RWPE1 (cell line): ENCODE data around the gene OSM.

Experiments used
- CTCF ChIA-PET: fragments of 350-600 bp; sonication (Branson Sonifier 250); formaldehyde crosslinking; extraction: SDS; loops from one replicate; lab custom pipeline; 2021; lab: Yijun Ruan, JAX
- POLR2A ChIA-PET: fragments of 400-600 bp; formaldehyde crosslinking; extraction: SDS; loops from one replicate; lab custom pipeline; 2020; ENCODE audit warnings: antibody characterized with exemption; ENCODE audit not compliant: low non-redundant PET; lab: Yijun Ruan, JAX
- DNase-seq: peaks from one replicate; pipeline ENCODE4 v3.0.0; 2012; ENCODE audit warnings: low spot score
- H3K27ac ChIP-seq: fragments of 450-650 bp; 2 replicates; pipeline ENCODE4 v1.5.1; 2017
- TF ChIP-seq, protein P1 (sequence below): fragments of 450-650 bp; conservative IDR thresholded peaks from 2 replicates; pipeline ENCODE4 v1.5.1; 2017; ENCODE audit warnings: low read depth, mild to moderate bottlenecking

Gene OSM

DNA sequence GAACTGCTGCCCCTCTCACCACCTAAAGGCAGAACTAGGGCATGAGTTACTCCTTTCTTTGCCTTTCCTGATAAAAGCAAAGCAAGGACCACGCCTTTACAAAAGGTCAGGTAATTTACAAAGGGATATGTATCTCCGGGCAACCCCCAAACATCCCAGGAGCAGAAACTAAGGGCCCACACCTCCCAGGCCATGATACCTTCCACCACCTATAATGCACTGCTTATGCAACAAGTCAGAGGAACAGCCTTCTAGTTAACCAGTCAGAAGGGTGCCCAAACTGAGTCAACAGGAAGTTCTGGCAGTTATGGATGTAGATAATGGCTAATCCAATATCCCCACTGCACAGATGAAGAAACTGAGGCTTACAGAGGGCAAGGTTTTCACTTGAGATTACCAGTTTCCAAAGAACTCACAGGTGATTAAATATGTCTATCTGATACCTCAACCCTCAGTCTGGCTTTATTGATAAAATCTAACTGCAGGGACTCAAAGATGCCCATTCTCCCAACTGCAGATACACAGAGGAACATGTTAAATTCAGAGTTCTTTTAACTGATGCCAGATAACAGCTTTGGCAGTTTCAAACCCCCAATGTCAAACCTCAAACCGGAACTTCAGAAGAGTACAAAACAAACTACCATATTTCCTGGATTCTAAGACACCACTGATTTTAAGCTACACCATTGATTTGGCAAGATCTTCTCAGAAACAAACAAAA is 39.4 kb upstream of the OSM start:
- TF ChIP-seq, protein P1, sequence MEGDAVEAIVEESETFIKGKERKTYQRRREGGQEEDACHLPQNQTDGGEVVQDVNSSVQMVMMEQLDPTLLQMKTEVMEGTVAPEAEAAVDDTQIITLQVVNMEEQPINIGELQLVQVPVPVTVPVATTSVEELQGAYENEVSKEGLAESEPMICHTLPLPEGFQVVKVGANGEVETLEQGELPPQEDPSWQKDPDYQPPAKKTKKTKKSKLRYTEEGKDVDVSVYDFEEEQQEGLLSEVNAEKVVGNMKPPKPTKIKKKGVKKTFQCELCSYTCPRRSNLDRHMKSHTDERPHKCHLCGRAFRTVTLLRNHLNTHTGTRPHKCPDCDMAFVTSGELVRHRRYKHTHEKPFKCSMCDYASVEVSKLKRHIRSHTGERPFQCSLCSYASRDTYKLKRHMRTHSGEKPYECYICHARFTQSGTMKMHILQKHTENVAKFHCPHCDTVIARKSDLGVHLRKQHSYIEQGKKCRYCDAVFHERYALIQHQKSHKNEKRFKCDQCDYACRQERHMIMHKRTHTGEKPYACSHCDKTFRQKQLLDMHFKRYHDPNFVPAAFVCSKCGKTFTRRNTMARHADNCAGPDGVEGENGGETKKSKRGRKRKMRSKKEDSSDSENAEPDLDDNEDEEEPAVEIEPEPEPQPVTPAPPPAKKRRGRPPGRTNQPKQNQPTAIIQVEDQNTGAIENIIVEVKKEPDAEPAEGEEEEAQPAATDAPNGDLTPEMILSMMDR = no peak
- ChIA-PET POLR2A (no interaction called here), CTCF (interaction anchor here (0.7 kb wide), 2 partner anchors 225 to 1091 kb away, joined by 3 read pairs; no protein-coding TSS in a partner anchor)
- H3K27ac ChIP-seq = peak overlapping the region; percentile 87
- DNase-seq = no peak

DNA sequence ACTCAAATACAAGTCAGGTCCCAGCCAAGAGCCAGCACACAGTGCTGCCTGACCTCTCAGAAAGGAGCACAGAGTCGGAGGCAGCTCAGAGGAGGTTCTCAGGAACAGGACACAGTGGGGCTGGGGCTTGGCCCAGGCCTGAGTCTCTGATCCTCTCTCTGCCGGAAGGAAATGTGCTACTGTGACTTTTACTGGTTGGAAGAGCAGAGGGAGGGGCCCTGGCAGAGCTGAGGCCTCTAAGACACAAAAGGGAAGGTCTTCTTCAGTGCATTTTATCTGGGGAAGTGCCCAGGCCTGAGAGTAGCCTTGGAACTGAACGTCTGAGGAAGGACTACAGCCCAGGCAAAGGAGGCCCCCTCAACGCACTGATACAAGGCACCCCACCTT is 38.9 kb upstream of the OSM start:
- peak overlapping the region; percentile 87 for H3K27ac ChIP-seq
- DNase-seq = no peak
- ChIA-PET CTCF (interaction anchor here (0.5 to 0.7 kb wide), 2 partner anchors 59 to 1091 kb away, joined by 3 read pairs; no protein-coding TSS in a partner anchor), POLR2A (no interaction called here)
- TF ChIP-seq, protein P1 = no peak

DNA sequence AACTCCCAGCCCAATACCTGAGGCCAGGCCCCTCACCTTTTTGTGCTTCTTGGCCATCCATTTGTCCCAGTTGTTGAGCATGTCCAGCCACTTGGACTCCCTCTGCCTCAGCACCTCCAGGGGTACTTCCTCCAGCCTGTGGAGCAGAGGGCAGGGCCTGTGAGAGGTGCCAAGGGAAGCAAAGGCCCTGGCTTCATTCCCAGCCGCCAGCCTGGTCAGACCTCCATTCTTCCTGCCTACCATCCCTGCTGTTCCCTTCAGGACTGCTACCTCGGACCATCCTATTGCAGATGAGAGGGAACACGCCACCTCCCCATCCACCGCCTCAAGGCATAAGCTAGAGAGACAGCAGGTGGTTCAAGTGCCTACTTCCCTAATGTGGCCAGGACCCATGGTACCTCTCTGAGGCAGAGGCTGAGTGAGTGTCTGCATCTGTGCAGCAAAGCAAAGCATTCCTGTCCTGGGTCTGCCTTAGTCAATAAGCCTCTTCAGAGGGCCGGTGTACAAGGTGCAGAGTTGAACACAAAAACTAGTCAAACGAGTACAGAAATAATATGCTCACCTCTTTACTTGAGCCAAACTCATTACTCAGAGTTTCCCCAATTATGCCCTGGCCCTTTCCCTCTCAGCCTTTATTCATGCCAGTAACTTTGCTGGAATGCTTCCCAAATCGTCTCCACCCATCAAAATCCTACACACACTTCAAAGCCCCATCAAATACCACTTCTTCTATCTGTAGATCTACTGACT is 38.0 kb upstream of the OSM start:
- CTCF ChIA-PET = interaction anchor here (0.5 kb wide), 1 partner anchor 59 kb away, joined by 3 read pairs; no protein-coding TSS in a partner anchor
- POLR2A ChIA-PET = no interaction called here
- peak overlapping the region; percentile 87 for H3K27ac ChIP-seq
- peak; percentile 54 for DNase-seq
- TF ChIP-seq, protein P1 = no peak

DNA sequence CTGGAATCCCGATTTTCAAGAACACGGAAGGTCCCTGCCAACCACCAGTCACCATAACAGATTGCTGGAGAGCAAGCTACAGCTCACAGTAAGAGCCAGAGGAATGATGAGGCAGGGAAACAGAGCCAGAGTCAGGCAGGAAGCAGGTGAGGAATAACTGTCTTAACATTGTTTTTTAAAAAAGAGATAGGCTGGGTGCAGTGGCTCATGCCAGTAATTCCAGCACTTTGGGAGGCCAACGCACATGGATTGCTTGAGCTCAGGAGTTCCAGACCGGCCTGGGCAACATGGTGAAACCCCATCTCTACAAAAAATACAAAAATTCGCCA is 36.1 kb upstream of the OSM start:
- no peak for DNase-seq
- H3K27ac ChIP-seq = peak overlapping the region; percentile 94
- POLR2A ChIA-PET = no interaction called here
- CTCF ChIA-PET = interaction anchor here (0.6 to 1.9 kb wide), 2 partner anchors 15 to 617 kb away, joined by 3 to 9 read pairs; no protein-coding TSS in a partner anchor
- TF ChIP-seq, protein P1 = no peak

DNA sequence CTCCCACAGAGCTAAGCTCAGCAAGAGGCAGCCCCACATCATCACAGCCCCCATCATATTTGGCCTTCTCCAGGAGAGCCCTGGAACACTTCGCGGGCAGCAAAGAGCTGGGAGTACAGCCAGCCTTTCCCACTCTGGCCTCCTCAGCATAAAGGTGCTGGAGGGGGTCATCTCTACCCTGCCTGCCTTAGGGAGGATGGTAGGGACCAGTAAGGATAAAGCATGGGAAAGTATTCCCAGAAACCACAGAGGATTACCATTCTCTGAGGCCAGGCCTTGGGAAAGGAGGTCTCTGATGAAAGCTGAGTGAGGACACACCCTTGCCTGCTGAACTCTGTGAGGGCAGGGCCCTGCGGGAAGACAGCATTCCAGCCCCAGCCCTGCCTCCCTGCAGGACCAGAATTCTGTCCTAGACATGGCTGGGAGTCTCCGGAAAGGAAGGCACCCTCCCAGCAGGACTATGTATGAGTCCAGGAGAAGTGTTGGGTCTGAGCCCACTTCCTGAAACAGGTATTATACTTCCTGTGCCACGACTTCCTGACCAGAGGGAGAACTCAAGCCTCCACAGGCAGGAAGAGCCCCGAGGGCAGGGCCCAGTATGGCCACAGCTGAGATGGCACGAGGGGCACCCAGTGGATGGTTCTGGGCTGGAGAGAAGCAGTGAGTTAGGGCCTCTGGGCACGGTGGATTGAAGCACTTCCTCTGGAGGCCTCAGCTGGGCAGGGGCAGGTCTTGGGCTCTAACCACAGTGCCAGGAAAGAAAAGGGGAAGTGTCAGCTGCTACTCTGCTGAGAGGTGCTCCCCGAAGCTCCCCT is 35.6 kb upstream of the OSM start:
- ChIA-PET POLR2A (no interaction called here), CTCF (interaction anchor here (0.6 to 1.9 kb wide), 3 partner anchors 14 to 618 kb away, joined by 3 to 9 read pairs (median 4); no protein-coding TSS in a partner anchor)
- peak overlapping the region; percentile 94 for H3K27ac ChIP-seq
- TF ChIP-seq, protein P1 = no peak
- DNase-seq = no peak

DNA sequence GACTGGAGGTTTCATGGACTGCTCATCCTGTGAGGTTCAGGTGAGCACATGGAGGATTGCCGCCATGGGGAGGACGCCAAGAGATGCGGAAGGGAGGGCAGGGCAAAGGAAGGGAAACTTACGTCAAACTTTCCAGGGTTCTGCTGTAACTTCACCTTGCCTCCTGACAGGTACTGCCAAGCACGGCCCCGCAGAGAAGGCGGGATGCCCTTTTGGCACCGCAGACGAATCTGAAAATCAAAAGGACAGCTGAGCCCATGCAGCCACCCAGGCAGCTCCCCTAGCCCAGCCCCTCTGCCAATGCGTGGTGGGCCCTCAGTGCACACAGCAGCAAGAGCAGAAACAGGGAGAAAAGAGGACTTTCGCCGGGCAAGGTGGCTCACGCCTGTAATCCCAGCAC is 32.7 kb upstream of the OSM start:
- TF ChIP-seq, protein P1 = no peak
- ChIA-PET POLR2A (no interaction called here), CTCF (no interaction called here)
- DNase-seq = no peak
- no peak overlapping the region for H3K27ac ChIP-seq
